GM21360 (cell line): ENCODE data around the gene TOMM5.

Experiments
- ATAC-seq: cut with Tn5 transposase; IDR thresholded peaks from one replicate; pipeline ENCODE4 v1.9.1; 2021; ENCODE audit warnings: mild to moderate bottlenecking, moderate library complexity; ENCODE audit not compliant: unreplicated experiment

Gene TOMM5

DNA sequence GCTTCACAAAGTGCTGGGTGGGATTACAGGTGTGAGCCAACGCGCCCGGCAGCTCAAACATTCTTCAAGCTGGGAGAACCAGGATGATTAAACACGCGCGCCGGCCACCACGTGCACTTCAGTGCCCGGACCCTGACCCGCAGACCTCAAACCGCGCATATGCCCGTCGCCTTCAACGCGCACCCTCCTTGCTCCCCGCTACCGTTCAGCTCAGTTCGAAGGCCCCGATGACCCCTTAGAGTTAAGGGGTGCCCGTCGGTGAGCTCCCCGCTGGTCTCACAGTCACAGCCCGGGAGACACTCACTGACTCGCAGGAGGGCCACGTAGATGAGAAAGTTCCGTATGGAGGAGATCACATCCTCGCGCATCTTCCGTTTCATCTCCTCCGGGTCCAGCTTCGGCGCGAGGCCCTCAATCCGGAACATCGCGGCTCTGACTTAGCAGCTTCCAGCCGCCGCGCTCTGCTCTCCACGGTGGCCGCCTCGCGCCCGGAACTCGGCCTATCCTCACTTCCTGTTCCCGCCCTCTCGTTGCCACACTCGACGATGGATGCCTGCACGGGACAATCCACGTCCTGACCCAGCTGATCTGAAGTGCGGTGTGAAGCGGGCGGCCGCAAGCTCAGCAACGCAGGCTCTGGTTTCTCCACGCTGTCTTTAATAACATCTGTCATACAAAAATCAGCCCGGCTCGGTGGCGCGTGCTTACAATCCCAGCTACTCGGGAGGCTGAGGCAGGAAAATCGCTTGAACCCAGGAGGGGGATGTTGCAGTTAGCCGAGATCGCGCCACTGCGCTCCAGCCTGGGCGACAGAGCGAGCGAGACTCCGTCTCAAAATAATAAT, at the start of gene TOMM5:
Gene TOMM5 (minus strand): TSS at position 490 of the 844 bp plus-strand sequence. CDS start 65 bp downstream, at position 425.
- peak; percentile 77 for ATAC-seq

DNA sequence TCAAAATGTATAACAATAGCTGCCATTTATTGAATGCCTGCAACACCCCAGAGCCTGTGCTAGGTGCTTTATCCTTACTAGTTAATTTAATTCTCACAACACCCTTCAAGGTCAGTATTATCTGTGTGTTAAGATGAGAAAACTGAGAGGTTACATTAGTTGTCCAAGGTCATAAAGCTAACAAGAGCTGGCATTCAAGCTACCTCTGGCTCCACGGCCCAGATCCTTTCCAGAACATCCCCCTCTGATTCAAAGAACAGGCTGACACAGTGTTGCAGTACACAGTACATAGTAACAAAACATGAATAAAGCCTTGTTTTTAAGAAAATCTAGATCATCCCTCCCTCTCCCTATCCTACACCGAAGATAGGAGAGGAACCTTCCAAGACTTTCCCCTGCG, 48.9 kb upstream of the TOMM5 start:
- no peak for ATAC-seq

GRCh38 chr9:37640246-37640645, 47.8 kb upstream of the TOMM5 start:
- no peak for ATAC-seq

GRCh38 chr9:37639841-37640240, 47.4 kb upstream of the TOMM5 start:
- no peak for ATAC-seq

DNA sequence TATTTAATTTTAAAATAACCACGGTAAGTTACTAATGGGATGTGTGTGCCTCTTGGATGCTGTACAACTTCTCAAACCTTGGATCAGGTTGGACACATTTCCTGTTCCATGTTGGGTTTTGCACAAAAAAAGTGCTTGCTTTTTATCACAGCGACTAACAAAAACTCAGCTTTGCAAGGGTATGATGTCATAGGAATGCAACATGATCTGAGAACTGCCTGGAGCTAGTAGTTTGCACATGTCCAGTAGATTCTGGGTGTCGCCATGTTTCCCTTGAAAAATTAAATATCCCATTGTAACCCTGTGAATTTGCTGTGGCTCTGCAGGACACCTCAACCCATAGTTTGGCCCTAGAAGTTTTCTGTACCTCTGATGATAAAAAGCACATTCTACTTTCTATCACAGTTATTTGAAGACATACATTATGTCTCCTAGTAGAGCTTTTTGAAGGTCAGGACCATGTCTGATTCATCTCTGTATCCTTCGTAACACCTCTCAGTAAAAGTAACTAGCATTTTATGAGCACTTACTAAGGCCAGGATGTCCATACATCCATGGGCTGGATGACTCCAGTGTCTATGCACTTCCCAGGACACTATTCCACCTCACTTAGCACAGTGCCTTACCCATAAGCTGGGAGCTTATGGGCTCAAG, 46.8 kb upstream of the TOMM5 start:
- ATAC-seq = no peak

DNA sequence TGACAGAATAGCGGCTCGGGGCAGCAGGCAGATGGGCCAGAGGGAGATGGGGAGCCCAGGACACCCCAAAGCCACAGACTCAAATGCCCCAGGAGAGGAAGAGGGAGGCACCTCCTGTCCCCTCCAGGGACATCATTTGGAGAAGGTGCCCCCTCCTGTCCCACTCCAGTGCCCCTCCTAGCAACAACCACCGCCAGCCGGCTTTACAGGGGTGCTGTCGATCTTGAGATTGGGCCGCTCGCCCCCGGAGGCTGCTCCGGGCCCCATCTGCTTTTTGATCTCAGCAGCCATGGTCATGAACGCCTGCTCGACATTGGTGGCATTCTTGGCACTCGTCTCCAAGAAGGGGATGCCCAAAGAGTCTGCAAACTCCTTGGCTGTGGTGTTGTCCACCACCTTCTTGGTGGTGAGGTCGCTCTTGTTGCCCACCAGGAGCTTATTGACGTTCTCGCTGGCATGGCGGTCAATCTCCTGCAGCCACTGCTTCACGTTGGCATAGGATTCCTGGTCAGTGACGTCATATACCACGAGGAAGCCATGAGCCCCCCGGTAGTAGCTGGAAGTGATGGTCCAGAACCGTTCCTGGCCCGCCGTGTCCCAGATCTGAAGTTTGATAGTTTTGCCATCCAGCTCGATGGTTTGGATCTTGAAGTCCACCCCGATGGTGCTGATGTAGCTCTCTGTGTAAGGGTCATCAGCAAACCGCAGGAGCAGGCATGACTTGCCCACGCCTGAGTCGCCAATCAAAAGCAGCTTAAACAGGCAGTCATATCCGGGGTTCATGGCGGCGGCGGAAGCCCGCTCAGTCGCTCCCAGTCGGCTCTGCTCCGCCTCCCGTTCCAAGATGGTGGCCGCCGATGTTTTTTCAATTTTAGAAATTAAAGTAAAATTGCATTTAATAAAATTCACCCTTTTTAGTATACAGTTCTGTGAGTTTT, 44.4 kb upstream of the TOMM5 start:
- no peak for ATAC-seq

GRCh38 chr9:37635808-37636207, 43.4 kb upstream of the TOMM5 start:
- no peak for ATAC-seq

GRCh38 chr9:37632479-37632878, 40.1 kb upstream of the TOMM5 start:
- no peak for ATAC-seq

DNA sequence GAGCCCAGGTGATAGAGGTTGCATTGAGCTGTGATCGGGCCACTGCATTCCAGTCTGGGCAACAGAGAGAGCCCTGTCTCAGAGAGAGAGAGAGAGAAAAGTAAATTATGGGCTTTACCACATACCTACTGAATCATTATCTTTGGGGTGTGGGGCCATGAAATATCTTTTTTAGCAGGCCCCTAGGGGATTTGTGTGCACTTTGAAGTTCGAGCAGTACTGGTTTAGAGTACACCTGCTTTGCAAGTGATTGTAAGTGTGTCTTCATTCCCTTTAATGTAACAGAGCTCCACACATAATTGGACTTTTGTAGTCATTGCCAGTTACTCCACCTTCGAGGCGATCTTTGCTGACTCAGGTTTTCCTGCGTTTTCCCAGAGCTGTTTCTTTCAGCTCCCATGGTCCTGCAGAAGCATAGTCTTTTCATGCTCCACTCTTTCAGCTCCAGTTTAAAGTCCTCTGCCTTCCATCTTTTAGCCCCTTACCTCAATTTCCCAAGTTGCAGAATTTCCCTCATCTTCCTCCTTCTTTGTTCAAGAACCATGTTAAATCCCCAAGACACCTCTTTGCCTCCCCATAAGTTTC, 34.4 kb upstream of the TOMM5 start:
- ATAC-seq = no peak

- ATAC-seq = no peak
Observed at GRCh38 chr9:37625758-37626147, 33.4 kb upstream of the TOMM5 start.

- ATAC-seq = no peak
Observed at GRCh38 chr9:37625036-37625757, 32.8 kb upstream of the TOMM5 start.

DNA sequence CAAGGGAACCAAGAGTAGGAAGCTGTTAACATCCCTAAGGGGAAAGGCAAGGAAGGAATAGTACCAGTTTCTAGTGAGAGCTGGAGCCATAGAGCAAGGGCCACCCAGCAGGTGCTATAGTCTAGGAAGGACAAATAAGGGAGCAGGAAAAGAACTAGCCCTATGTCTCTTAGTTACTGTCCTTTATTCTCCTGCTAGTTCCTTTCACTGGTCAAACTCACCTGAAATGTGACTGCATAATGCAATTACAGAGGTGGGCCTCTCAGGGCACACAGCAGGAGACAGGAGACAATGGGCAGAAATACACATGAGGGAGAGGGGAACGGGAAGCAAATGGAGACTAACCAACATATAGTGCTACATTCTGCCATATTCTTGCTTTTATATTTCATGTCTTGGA, 31.7 kb upstream of the TOMM5 start:
- ATAC-seq = no peak

DNA sequence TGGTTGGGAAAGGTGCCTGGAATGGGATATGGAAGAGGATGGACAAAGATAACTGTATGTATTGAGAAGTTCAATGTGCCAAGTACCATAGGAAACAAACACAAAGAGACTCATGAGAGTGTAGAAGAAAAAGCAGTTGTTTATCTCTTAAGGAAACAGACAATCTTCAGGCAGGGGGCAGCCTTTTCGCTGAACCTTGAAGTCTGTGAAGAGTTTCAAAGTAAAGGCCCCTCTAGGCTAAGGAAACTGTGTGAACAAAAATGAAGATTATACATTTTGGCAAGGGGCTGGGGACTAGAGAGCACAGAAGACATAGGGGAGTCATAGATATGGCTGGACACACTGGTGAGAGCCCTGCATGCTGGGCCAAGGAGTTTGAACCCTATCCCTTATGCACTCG, 30.9 kb upstream of the TOMM5 start:
- no peak for ATAC-seq

GRCh38 chr9:37622462-37622861, 30.1 kb upstream of the TOMM5 start:
- no peak for ATAC-seq

GRCh38 chr9:37621273-37622121, 29.1 kb upstream of the TOMM5 start:
- ATAC-seq = no peak

DNA sequence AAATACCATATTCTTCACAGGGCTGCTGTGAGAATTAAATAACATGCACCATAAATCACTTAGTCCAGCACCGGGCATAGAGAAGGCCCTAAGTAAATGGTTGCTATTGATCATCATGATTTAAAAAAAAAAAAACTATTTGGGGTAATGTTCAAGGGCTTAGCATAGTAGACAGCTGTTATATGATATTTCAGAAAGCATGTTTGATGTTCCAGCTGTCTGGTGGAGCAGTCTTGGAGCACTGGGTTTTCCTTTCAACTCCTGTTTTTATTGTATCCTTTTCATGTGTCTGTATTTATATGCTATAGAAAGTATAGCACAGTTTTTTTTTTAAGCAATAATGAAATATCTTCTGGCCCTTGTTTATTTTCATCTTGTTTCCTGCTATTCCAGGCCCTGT, 28.0 kb upstream of the TOMM5 start:
- ATAC-seq = no peak

DNA sequence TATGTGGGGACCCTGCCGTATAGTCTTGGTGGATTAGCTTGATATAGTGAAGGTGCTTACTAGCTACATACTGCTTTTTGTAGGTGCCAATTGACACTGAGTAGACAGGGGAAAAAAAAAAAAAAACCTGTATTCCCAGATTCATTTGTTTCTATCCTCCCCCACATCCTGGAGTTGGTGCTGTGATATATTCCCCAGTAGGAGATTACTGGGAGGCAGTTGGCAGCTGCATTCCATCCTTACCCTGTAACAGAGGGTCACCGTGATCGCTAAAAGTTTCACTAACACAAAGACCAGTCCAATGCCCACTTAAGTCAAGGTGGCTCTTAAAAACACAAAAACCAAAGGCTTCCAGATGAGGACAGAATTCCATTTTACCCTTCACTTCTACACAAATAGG, 27.4 kb upstream of the TOMM5 start:
- no peak for ATAC-seq

- no peak for ATAC-seq
Observed at GRCh38 chr9:37618817-37619216, 26.4 kb upstream of the TOMM5 start.

DNA sequence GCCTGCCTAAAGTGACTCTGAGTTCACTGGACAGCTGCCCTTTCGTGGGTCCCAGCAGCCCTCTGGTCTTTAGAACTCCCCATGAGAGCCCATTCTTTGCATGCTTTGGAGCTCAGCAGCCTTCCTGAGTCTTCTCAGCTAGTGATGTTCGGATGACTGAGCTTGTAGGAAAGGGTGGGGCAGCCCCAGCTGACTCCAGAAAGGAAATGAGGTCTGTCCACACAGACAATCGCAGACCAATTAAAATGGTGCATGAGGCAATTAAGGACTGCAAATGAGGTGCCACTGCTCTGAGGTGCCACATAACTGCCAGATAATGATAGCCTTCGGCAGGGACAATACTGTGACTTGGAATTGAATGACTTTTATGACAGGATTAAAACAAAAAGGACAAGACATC, 25.4 kb upstream of the TOMM5 start:
- no peak for ATAC-seq
